SK-N-MC (cell line): ENCODE results near the gene EXOC1.

Experiments used
- EZH2 ChIP-seq: fragments of 200-600 bp; sonication (generic); IDR thresholded peaks from one replicate; pipeline ENCODE4 v1.6.1; 2017; ENCODE audit warnings: antibody characterized with exemption
- POLR2AphosphoS5 ChIP-seq: IDR thresholded peaks from 2 replicates; pipeline ENCODE4 v1.6.1; 2012; ENCODE audit warnings: mild to moderate bottlenecking, low read depth, low read length, borderline replicate concordance

DNA sequence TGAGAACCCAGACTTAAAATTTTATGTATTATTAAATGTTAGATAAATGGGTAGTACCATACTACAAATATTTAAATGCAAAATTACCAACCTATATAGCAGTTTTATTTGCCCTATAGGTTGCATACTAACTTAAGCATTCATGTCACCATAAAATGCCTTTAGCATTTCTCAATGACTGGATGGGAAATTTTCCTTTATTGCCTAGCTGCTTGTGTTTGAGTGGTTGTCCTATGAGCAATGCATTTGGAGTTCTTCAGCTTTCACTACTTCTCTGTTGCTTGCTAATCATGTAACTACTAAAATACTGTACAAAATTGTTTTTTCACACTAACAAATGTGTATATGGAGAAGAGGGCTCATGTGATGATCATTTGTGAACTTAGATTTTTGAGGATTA is 51.1 kb downstream of the EXOC1 start:
- TF ChIP-seq EZH2 (no peak), POLR2AphosphoS5 (no peak)
